ENCODE results near the gene PLCE1. TPM values are rescaled to one million over a fixed set of nuclear protein-coding genes. Genes with fewer than 3 reads are reported as not detected.
"Not testable (repeated sequence)": the region's sequence is repeated elsewhere in the genome, so short reads cannot be mapped to it uniquely, and the experiment has no call there.

The PLCE1 gene
- total RNA-seq, 2 experiments from 2014 or later = not detected

- ATAC-seq (no peak), DNase-seq (no peak)
- POLR2A ChIA-PET = no interaction called here
- no peaks in the 10 kb centered on the region for H3K4me1 Mint-ChIP-seq (ENCODE audit: low read depth)
- no peak overlapping the region for H3K27ac Mint-ChIP-seq
- no peak overlapping the region for H3K4me3 Mint-ChIP-seq
- H3K36me3 Mint-ChIP-seq (ENCODE audit: low read depth) = no peaks in the 10 kb centered on the region
- CTCF ChIA-PET = no interaction called here
- H3K9me3 Mint-ChIP-seq (ENCODE audit: insufficient read depth) = no peaks in the 10 kb centered on the region
- no peaks in the 10 kb centered on the region for H3K27me3 Mint-ChIP-seq (ENCODE audit: low read depth)
These were observed 25.2 kb upstream of the PLCE1 start for GRCh38 chr10:93968540-93968945.

DNA sequence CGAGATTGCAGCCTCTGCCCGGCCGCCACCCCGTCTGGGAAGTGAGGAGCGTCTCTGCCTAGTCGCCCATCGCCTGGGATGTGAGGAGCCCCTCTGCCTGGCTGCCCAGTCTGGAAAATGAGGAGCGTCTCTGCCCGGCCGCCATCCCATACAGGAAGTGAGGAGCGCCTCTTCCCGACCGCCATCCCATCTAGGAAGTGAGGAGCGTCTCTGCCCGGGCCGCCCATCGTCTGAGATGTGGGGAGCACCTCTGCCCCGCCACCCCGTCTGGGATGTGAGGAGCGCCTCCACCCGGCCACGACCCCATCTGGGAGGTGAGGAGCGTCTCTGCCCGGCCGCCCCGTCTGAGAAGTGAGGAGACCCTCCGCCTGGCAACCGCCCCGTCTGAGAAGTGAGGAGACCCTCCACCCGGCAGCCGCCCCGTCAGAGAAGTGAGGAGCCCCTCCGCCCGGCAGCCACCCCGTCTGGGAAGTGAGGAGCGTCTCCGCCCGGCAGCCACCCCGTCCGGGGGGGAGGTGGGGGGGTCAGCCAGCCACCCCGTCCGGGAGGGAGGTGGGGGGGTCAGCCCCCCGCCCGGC, 23.2 kb upstream of the PLCE1 start:
- H3K27ac Mint-ChIP-seq; H3K27me3 Mint-ChIP-seq (ENCODE audit: low read depth); ATAC-seq; CTCF ChIA-PET; POLR2A ChIA-PET; H3K4me3 Mint-ChIP-seq; H3K36me3 Mint-ChIP-seq (ENCODE audit: low read depth); H3K4me1 Mint-ChIP-seq (ENCODE audit: low read depth); DNase-seq; H3K9me3 Mint-ChIP-seq (ENCODE audit: insufficient read depth): not testable (repeated sequence)

DNA sequence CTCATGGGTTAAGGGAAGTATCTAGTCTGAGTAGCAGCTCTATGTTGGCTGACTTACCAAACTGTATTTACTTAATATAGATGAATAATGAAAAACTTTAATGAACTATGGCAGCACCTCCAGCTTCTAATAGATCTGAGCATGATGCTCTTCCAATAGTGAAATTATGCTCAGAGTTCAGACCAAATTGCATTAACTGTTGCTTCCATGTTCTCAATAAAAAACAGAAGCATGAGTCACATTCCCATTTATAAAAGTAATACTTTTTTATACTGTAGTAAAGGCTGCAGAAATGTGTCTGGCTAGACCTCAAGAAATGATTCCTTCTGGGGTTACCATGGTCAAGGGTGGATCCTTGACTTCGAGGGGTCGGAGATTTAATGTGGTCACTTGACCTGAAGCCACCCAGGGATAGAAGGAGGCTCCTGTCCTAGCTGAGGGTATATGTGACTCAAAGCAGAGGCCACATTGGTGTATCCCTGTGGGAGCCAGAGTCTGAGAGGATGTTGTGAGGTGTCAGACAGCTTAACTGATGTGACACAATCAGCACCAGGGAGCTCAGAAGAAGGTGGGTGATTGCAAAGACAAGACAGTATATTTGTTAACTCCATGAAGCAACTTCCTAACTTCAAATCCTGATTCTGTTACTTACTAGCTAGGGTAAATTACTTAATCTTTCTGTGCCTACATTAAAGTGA, 19.8 kb upstream of the PLCE1 start:
- H3K9me3 Mint-ChIP-seq (ENCODE audit: insufficient read depth) = no peaks in the 10 kb centered on the region
- no peak overlapping the region for H3K4me3 Mint-ChIP-seq
- no peak overlapping the region for H3K27ac Mint-ChIP-seq
- no peak for ATAC-seq
- DNase-seq = no peak
- CTCF ChIA-PET = no interaction called here
- H3K4me1 Mint-ChIP-seq (ENCODE audit: low read depth) = no peaks in the 10 kb centered on the region
- no peaks in the 10 kb centered on the region for H3K27me3 Mint-ChIP-seq (ENCODE audit: low read depth)
- no peaks in the 10 kb centered on the region for H3K36me3 Mint-ChIP-seq (ENCODE audit: low read depth)
- POLR2A ChIA-PET = no interaction called here

- CTCF ChIA-PET = no interaction called here
- DNase-seq = no peak
These were observed 16.3 kb upstream of the PLCE1 start for GRCh38 chr10:93977442-93977841.

GRCh38 chr10:93980486-93980885, 13.2 kb upstream of the PLCE1 start:
- H3K4me3 Mint-ChIP-seq = no peak overlapping the region
- ATAC-seq = no peak
- no peaks in the 10 kb centered on the region for H3K4me1 Mint-ChIP-seq (ENCODE audit: low read depth)
- no peaks in the 10 kb centered on the region for H3K9me3 Mint-ChIP-seq (ENCODE audit: insufficient read depth)
- CTCF ChIA-PET = no interaction called here
- POLR2A ChIA-PET = no interaction called here
- H3K27me3 Mint-ChIP-seq (ENCODE audit: low read depth) = no peaks in the 10 kb centered on the region
- no peak for DNase-seq
- H3K27ac Mint-ChIP-seq = no peak overlapping the region
- H3K36me3 Mint-ChIP-seq (ENCODE audit: low read depth) = no peaks in the 10 kb centered on the region

More at GRCh38 chr10:93977442-93977841, 16.3 kb upstream of the PLCE1 start:
- no peak overlapping the region for H3K27ac Mint-ChIP-seq
- no peaks in the 10 kb centered on the region for H3K4me1 Mint-ChIP-seq (ENCODE audit: low read depth)
- no peaks in the 10 kb centered on the region for H3K27me3 Mint-ChIP-seq (ENCODE audit: low read depth)
- no peak overlapping the region for H3K4me3 Mint-ChIP-seq
- POLR2A ChIA-PET = no interaction called here
- no peaks in the 10 kb centered on the region for H3K36me3 Mint-ChIP-seq (ENCODE audit: low read depth)
- H3K9me3 Mint-ChIP-seq (ENCODE audit: insufficient read depth) = no peaks in the 10 kb centered on the region
- no peak for ATAC-seq

DNA sequence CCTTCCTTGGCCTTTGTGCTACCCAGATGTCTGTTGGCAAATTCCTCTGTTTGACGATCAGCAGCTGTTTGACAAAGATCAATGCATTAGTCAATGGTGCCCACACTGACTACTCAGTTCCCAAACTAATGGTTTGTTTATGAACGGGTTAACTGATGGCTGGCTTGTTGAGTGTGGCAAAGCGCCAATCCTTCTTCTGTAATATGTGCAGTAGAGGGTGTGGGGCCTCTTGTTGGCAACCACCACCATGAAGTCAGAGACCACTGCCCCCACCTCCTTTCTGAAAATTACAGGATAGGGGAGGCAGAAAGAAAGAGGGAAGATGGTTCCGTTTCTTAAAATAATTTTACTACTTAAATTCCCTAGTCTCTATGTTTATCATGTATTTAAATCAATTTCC, 2.6 kb upstream of the PLCE1 start:
- peaks cover 41% of the 10 kb centered on the region for H3K27me3 Mint-ChIP-seq (ENCODE audit: low read depth)
- peaks cover 2% of the 10 kb centered on the region for H3K36me3 Mint-ChIP-seq (ENCODE audit: low read depth)
- H3K27ac Mint-ChIP-seq = no peak overlapping the region

GRCh38 chr10:93991596-93992284, 2.0 kb upstream of the PLCE1 start:
- POLR2A ChIA-PET = no interaction called here
- H3K27me3 Mint-ChIP-seq (ENCODE audit: low read depth) = peaks cover 46% of the 10 kb centered on the region

More for the DNA sequence above, 2.6 kb upstream of the PLCE1 start:
- Mint-ChIP-seq H3K9me3 (ENCODE audit: insufficient read depth) (no peaks in the 10 kb centered on the region), H3K4me3 (no peak overlapping the region), H3K4me1 (ENCODE audit: low read depth) (no peaks in the 10 kb centered on the region)
- ChIA-PET POLR2A (interaction anchor here (0.6 kb wide), 1 partner anchor 414 kb away, joined by 3 read pairs; no protein-coding TSS in a partner anchor), CTCF (no interaction called here)
- DNase-seq (no peak), ATAC-seq (no peak)

DNA sequence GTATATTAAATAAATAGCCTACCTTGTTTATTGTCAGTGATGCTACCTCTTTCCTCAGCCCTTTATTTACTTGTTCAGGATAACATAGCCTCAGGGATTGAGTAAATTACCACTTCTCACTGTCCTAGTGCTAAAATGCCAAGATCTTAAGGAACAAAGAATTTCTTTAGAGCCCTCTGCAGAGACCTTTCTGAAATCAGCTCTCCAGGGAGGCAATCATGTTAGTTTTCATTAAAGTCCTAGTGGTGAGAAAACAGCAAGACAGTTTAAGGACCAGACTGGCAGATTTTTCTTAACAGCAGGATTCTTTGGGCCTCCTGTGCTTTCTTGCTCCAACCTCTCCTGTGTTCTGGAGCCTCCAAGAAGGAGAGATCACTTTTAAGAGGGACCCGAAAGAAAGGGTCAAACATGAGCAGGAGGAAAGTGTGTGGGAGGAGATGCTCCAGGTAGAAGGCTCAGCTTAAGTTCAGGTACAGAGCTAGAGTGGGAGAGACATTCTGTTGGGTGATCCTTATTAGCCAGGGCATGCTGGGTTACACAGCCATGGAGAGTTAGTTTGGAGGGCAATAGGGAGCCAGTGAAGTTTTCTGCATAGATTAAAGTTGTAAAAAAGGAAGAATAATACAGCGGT, 1.2 kb upstream of the PLCE1 start:
- Mint-ChIP-seq H3K4me3 (no peak overlapping the region), H3K4me1 (ENCODE audit: low read depth) (no peaks in the 10 kb centered on the region), H3K36me3 (ENCODE audit: low read depth) (peaks cover 2% of the 10 kb centered on the region), H3K27me3 (ENCODE audit: low read depth) (peaks cover 46% of the 10 kb centered on the region), H3K27ac (no peak overlapping the region), H3K9me3 (ENCODE audit: insufficient read depth) (no peaks in the 10 kb centered on the region)
- CTCF ChIA-PET = no interaction called here
- POLR2A ChIA-PET = no interaction called here
- DNase-seq (no peak), ATAC-seq (no peak)

More at GRCh38 chr10:93991596-93992284, 2.0 kb upstream of the PLCE1 start:
- Mint-ChIP-seq H3K9me3 (ENCODE audit: insufficient read depth) (no peaks in the 10 kb centered on the region), H3K4me3 (no peak overlapping the region), H3K27ac (no peak overlapping the region), H3K4me1 (ENCODE audit: low read depth) (no peaks in the 10 kb centered on the region), H3K36me3 (ENCODE audit: low read depth) (peaks cover 2% of the 10 kb centered on the region)
- DNase-seq = no peak
- no peak for ATAC-seq
- CTCF ChIA-PET = no interaction called here

DNA sequence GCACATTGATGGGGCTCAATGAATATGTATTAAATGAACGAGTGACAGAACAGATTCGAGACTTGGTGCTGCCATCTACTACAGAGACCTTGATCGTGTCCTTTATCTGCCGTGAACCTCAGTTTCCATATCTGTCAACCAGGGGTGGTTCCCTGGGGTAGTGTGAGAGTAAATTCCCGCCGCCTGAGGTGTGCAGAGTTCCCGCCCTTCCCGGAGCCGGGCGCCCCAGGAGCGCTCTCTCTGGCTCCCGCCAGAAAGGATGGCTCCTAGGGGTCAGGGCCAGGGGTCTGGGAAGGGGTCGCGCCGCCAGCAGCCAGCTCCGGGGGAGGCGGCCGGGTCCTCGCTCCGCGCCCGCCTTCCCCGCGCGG, 333 bp upstream of the PLCE1 start:
- H3K27me3 Mint-ChIP-seq (ENCODE audit: low read depth) = peaks cover 47% of the 10 kb centered on the region

GRCh38 chr10:93994438-93994801, 689 bp downstream of the PLCE1 start:
- ATAC-seq (no peak), DNase-seq (no peak)
- H3K4me1 Mint-ChIP-seq (ENCODE audit: low read depth) = no peaks in the 10 kb centered on the region
- peaks cover 2% of the 10 kb centered on the region for H3K36me3 Mint-ChIP-seq (ENCODE audit: low read depth)
- H3K27ac Mint-ChIP-seq = no peak overlapping the region
- H3K4me3 Mint-ChIP-seq = no peak overlapping the region
- H3K27me3 Mint-ChIP-seq (ENCODE audit: low read depth) = peaks cover 47% of the 10 kb centered on the region
- CTCF ChIA-PET = no interaction called here
- POLR2A ChIA-PET = no interaction called here
- no peaks in the 10 kb centered on the region for H3K9me3 Mint-ChIP-seq (ENCODE audit: insufficient read depth)

More for the DNA sequence above, 333 bp upstream of the PLCE1 start:
- ChIA-PET CTCF (no interaction called here), POLR2A (no interaction called here)
- H3K4me1 Mint-ChIP-seq (ENCODE audit: low read depth) = no peaks in the 10 kb centered on the region
- H3K27ac Mint-ChIP-seq = no peak overlapping the region
- no peak for DNase-seq
- peak overlapping the region; percentile 12 for H3K4me3 Mint-ChIP-seq
- H3K36me3 Mint-ChIP-seq (ENCODE audit: low read depth) = peaks cover 2% of the 10 kb centered on the region
- ATAC-seq = peak; percentile 19
- H3K9me3 Mint-ChIP-seq (ENCODE audit: insufficient read depth) = no peaks in the 10 kb centered on the region

DNA sequence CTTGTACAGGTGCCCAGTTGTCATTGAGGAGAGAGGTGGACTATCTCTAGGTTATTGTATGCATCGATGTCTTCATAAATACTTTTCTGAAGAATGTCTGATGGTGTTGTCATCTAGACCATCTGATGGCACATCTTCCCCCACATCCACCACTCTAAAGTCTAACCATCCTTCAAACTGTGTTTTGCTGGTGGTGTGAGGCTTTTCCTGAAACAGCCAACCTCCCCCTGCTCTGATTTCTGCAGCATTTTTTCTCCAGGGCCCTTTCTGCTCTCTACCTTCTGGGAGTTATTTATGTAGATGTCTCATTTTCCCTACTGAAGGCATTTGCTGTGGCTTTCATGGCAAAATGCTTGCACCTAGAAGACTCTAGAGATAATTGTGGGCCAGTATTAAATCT, 1.5 kb downstream of the PLCE1 start:
- H3K27me3 Mint-ChIP-seq (ENCODE audit: low read depth) = peaks cover 47% of the 10 kb centered on the region

DNA sequence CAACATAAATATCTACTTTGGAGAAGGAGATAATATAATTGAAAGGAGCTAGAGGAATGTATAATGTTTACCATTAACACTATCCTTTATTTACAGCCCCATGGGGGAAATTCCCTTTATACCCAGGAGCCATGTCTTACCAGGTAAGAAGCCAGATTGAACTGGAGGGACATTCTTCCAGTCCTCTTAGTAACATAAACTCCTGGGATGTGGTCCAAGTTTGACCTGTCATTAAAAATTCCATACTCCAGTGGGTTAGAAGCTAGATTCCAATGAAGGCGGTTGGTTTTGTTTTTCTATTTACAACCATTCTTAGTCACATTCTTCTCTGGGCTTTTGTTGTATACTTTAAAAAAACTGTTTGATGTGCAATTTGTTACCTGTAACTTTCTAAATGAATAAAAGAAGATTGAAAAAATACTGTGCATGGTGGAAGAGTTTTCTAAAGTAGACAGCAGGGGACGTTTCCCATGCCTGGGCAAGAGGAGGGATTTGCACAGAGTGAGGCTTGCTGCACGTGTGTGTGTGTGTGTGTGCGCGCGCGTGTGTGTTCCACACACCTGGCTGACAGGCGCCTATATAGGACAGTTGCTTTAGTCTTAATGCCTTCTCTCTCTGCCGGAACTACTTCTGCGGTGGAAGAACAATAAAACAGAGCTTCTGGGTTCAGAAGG, 2.0 kb downstream of the PLCE1 start:
- Mint-ChIP-seq H3K27me3 (ENCODE audit: low read depth) (peaks cover 45% of the 10 kb centered on the region), H3K4me1 (ENCODE audit: low read depth) (no peaks in the 10 kb centered on the region), H3K27ac (no peak overlapping the region), H3K4me3 (no peak overlapping the region), H3K9me3 (ENCODE audit: insufficient read depth) (no peaks in the 10 kb centered on the region), H3K36me3 (ENCODE audit: low read depth) (peaks cover 2% of the 10 kb centered on the region)
- ATAC-seq (no peak), DNase-seq (no peak)
- POLR2A ChIA-PET = no interaction called here
- CTCF ChIA-PET = no interaction called here

More for the DNA sequence above, 1.5 kb downstream of the PLCE1 start:
- DNase-seq (no peak), ATAC-seq (no peak)
- Mint-ChIP-seq H3K9me3 (ENCODE audit: insufficient read depth) (no peaks in the 10 kb centered on the region), H3K27ac (no peak overlapping the region), H3K36me3 (ENCODE audit: low read depth) (peaks cover 2% of the 10 kb centered on the region), H3K4me1 (ENCODE audit: low read depth) (no peaks in the 10 kb centered on the region), H3K4me3 (no peak overlapping the region)
- ChIA-PET CTCF (no interaction called here), POLR2A (no interaction called here)
